NCI-H2171 treated with DMSO at 0.1 percent for 48 hours (cell line): ENCODE measurements around the gene MLLT6.

Experiments
- DNase-seq: peaks from one replicate; lab custom pipeline; 2025; lab: John Stamatoyannopoulos, UW

The MLLT6 gene

GRCh38 chr17:38728290-38728831 lies 23.3 kb downstream of the MLLT6 start:
- no peak for DNase-seq

GRCh38 chr17:38729368-38729885 lies 24.4 kb downstream of the MLLT6 start:
- no peak for DNase-seq

- peak; percentile 81 for DNase-seq
Observed at GRCh38 chr17:38729886-38730525, 24.9 kb downstream of the MLLT6 start, which contains the start of gene CISD3. Gene CISD3, plus strand, starts transcription at chr17:38730341. Its CDS starts 18 bp downstream, at chr17:38730359.

GRCh38 chr17:38730526-38731379 lies 25.7 kb downstream of the MLLT6 start:
- DNase-seq, result peak; percentile 55

GRCh38 chr17:38731526-38732294 lies 26.6 kb downstream of the MLLT6 start:
- no peak for DNase-seq

GRCh38 chr17:38732376-38733281 lies 27.6 kb downstream of the MLLT6 start:
- no peak for DNase-seq

GRCh38 chr17:38733282-38733981 lies 28.4 kb downstream of the MLLT6 start:
- DNase-seq, result no peak

GRCh38 chr17:38733982-38734973 lies 29.2 kb downstream of the MLLT6 start:
- peak; percentile 35 for DNase-seq

GRCh38 chr17:38735161-38735997 lies 30.3 kb downstream of the MLLT6 start:
- DNase-seq, result peak; percentile 58

GRCh38 chr17:38738007-38738662 lies 33.1 kb downstream of the MLLT6 start:
- no peak for DNase-seq

GRCh38 chr17:38738686-38739085 lies 33.6 kb downstream of the MLLT6 start:
- DNase-seq, result no peak

GRCh38 chr17:38739305-38739704 lies 34.2 kb downstream of the MLLT6 start:
- DNase-seq, result no peak

GRCh38 chr17:38740044-38740443 lies 35.0 kb downstream of the MLLT6 start:
- DNase-seq, result no peak

- no peak for DNase-seq
Observed at GRCh38 chr17:38740806-38741205, 35.7 kb downstream of the MLLT6 start.

GRCh38 chr17:38741461-38741860 lies 36.4 kb downstream of the MLLT6 start:
- no peak for DNase-seq

GRCh38 chr17:38741921-38742410 lies 36.9 kb downstream of the MLLT6 start:
- no peak for DNase-seq
